GM21786 (cell line): ENCODE measurements around the gene SLC25A33.

Experiments
- ATAC-seq: cut with Tn5 transposase; IDR thresholded peaks from one replicate; pipeline ENCODE4 v1.9.1; 2021; ENCODE audit not compliant: unreplicated experiment

SLC25A33 gene

DNA sequence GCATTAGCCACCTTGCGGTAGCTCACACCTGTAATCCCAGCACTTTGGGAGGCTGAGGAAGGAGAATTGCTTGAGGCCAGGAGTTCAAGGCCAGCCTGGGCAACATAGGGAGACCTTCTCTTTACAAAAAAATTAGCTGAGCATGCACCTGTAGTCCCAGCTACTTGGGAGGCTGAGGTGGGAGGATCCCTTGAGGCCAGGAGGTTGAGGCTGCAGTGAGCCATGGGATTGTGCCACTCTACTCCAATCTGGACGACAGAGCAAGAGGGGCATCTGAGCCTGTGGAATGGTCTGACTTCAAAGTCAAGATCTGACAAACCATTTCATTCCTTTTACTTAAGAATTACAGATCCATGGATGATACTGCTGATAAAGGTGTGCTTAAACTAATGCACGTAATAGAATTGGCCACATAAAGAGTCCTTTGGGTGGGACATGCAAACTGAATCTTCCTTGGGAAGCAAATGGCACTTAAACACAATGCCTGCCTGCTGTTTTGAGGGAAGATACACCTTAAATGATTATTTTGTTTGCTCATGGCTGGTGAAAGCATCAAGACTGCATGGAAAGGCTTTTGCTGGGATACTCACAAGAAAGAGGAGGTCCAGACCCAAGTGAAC lies 47.0 kb downstream of the SLC25A33 start:
- no peak for ATAC-seq

DNA sequence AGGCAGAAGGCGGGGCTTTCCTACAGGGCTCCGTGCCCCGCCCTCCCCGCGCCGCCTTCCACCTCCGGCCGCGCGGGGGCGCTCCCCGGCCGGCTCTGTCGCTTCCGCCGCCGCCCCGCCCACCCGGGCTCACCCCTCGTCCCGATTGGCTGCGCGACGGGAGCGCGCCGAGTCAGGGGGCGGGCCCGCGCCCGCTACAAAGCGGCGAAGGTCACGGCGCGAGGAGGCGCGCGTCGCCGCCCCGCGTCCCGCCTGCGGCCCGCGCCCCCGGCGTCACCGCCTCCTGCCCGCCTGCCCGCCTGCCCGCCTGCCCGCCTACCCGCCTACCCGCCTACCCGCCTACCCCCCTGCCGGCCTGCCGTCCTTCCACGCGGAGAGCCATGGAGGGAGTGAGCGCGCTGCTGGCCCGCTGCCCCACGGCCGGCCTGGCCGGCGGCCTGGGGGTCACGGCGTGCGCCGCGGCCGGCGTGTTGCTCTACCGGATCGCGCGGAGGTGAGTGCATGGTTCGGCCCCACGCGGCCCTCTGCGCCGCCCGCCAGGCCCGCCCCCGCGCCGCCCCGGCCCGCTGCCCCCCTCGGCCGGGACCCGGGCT lies 49.4 kb downstream of the SLC25A33 start, which contains the start of gene TMEM201:
Gene TMEM201 (plus strand): TSS at position 361 of the 593 bp plus-strand sequence. CDS start 20 bp downstream, at position 381.
- peak; percentile 61 for ATAC-seq

DNA sequence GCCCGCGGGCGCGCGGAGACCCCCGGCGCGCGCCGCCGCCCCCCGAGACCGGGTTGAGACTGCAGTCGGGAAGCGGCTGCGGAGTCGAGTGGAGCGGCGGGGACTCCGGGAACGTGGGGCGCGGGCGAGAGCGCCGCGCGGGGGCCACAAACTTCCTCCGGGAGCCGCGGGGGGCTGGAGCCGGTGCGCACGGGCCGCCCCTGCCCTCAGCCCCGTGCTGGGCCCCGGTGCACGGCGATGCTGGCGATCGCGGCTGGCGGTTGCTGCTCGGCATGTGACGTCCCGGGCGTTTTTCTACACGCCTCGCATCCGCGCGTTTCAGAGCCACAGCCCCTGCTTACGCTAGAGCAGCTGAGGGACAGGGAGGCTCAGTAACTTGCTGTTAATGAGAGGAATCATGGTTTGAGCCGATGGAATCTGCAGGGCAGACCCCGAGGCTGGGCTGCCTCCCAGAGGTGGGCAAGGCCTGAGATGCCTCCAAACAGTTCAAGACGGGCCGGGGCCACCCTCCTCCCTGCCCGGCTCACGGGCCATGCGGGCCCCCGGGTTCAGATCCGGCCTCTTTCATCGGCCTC lies 50.0 kb downstream of the SLC25A33 start:
- no peak for ATAC-seq

DNA sequence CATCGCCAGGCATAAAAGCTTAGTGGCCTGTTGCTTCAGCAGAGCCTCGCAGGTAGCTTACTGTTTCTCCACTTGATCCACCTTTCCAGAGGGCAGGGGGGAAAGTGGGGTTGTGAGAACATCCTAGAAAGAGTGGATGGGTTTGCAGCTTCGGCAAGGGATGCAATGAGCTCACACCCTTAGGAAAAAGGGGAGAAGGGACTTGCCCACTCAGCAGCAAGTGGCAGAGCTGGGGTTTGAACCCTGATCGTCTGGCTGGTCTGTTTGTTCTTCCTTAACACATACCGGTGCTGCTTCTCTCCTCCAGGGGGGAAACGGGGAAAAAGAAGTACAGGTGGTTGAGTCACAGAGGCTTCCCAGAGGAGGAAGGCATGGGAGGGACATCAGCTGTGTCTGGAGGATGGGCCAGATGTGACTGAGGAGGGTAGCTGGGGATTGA lies 50.5 kb downstream of the SLC25A33 start:
- no peak for ATAC-seq

DNA sequence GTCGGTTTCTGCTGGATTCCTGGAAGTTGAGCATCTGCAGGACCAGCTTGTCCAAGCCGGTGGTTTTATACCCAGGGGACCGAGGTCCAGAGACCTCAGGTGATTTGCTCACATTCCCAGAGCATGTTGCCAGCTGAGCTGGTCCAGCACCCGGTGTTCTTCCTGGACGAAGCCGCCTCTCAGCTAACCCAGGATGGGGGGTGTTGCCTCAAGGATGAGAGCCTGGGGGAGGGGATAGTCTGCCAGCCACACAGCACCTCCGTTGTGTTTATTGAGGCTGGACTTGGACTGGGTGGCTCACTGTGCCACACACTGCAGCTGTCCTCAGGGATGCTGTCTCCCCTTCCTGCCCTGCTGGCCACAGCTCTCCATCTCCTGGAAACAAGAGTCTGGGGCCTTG lies 50.9 kb downstream of the SLC25A33 start:
- no peak for ATAC-seq

DNA sequence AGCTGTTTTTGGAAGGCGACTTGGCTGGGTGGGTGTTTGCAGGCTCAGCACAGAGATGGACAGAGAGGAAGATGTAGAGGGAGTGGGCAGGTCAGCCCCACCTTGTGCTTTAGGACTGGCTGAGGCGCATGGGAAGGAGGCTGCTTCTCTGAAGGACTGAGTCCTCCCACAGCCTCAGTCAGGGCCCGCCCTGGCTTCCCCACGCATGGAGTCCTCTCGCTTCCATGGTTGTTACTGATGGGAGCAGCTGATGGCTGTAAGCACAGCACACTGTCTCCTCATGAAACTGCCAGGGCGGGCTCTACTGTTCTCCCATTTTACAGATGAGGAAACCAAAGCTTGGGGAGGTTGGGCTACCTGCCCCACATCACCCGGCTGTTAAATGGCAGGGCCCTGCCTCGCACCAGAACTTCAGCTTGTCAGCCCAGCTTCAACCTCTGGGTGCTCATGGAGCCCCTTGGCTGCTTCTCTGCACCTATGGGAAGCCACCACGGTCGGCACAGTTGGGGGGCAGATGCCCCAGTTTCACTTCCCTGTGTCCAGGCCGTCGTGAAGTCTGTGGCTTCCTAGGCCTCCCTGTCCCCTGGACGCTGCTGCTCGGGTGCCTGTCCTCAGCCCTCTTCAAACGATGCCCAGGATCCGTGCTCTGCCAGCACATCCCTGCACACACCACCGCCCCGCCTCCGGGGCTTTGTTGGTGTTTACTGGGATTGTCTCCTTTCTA lies 51.8 kb downstream of the SLC25A33 start:
- ATAC-seq = no peak

DNA sequence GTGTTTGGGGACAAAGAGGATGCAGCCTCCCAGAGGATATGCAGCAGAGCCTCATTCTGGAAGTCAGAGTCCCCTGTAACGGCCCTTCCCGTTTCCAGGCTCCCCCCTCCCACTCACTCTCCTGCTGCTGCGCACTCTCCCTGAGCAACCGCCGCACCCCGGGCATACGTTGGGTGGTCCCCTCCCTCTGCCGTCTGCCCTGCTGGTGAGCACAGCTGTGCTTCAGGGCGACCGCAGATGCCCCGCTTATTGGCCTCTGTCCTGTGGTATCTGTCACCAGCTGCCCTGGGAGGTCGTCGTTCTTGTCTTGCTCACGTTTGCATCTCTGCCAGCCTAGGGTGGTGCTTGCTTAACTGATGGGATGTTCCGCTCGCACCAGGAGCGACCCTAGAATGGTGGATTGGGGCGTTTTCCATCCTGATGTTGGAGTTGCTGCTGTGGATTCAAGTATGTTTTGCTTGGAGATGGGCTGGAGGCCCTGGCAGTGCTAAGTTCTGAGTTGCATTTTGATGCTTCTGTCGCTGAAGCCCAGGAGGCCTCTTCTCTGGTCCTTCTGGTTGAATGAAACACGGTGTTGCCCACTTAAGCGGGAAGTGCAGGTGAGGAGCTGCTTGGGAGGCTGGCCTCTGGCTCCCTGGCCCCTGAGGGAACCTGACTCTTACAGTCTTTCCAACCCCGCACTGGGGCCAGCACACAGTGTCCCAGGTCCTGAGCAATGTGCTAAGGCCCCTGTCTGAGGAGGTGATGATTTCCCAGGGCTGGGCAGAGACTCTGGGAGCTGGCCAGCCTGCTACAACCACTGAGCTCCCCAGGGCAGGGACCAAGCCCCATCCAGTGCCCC lies 52.6 kb downstream of the SLC25A33 start:
- ATAC-seq = no peak

DNA sequence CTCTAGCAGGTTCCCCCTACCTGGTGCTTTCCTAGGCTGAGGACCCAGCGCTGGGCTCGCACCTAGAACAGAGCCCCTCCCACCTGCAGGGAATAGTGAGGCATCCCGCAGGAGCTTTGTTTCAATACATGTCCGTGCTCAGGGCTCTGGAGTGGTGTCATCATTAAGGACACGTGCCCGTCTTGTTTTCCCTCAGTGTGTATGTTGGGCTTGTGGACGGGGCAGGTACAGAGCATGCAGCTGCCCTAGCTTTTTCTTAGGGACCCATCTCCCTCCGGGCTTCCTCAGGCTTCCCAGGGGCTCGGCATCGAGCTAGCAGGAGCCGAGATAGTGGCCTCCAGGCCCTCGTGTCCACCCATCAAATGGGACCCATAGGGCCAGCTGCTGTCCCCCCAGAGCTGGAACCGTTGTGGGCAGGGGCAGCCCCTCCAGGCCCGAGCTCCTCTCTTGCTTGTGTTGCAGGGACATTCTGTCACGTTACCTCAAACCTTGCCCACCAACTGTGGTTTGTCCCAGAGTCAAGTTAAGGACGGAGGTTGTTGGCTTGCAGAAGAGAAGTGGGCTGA lies 53.3 kb downstream of the SLC25A33 start:
- ATAC-seq = no peak

DNA sequence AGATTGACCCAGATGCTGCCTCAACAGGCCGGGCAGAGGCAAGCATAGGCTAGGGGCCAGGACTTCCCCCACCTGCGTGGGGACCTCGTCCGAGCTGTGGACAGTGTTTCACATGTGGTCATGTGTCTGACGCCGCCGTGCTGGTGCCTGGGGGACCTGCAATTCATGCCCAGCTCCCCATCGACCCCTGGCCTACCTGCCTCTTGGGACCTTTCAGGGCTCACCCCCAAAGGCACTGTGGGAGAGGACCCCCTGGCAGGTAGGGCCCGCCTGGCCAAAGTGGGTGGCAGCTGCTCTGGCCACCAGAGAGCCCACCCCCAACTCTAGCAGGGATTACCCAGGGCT lies 53.9 kb downstream of the SLC25A33 start:
- ATAC-seq = no peak

DNA sequence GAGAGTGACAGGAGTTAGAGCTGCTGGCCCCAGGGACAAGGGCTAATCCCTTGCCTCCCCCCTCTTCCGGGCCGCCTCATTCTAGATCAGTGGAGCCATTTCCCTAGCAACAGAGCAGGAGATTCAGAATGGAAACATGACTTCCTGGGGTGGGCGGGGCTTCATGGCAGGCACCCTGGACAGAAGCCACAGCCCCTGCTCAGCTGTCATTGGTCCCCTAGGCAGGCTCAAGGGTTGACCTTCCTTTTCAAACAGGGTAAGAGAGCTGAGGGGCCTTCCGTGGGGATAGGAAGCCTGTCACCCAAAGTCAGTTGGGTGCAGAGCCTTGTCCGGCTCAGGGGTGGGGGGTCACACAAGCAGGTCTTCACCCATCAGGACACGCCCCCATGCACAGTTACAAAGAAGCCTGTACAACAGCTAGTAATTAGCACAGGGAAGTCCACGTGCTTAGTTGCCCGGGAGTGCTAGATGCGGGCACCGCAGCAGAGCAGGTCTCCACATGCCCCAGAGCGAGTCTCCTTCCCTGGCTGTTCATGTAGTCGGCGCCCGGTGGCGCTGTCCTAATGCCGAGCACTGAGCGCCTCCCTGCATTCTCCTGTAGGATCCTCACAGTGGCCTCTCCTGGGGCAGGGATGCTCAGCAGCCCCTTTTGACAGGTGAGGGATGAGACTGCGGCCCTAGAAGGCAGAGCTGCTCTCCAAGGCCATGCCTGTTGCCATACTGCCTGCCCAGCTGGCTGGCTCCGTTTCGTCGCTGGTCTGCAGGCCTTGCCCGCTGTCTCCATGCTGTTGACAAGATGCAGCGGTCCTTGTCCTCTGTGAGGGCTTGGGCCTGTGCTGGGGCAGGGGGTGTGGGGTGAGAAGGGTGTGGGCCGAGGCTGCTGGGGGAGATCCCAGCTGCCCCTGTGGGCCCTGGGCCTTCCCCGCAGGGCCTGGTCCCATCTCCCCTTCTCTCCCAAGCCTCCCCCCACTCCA lies 54.5 kb downstream of the SLC25A33 start:
- peak; percentile 36 for ATAC-seq

DNA sequence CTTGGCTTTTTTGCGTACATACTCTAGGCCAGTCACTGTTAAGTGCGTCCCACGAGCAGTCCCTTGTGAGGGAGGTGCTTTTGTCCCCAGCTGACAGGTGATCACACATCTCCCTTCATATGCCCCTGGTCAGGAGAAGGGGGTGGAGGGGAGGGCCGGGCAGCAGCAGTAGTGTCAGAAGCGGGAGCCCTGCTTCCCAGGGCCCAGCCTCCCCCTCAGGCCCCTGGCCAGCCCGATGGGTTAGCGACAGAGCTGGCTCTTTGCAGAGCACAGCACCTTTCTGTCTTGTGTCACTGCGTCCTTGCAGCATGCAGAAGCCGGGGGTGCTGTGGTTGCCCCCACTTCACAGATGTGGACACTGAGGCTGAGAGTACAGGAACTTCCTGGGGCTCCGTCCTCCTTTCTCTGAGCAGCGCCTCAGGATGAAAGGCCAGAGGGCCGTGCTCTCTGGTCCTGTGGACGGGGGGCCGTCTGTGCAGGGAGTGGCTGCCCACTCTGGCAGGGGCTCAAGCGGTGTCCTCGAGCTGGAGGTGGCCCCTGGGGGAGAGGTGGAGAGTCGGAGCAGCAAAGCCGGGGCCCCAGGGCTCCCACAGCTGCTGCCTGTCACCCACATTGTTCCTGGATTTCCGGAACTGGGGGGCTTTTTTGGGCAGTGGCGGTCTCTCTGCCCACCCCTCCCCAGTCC lies 55.3 kb downstream of the SLC25A33 start:
- no peak for ATAC-seq

DNA sequence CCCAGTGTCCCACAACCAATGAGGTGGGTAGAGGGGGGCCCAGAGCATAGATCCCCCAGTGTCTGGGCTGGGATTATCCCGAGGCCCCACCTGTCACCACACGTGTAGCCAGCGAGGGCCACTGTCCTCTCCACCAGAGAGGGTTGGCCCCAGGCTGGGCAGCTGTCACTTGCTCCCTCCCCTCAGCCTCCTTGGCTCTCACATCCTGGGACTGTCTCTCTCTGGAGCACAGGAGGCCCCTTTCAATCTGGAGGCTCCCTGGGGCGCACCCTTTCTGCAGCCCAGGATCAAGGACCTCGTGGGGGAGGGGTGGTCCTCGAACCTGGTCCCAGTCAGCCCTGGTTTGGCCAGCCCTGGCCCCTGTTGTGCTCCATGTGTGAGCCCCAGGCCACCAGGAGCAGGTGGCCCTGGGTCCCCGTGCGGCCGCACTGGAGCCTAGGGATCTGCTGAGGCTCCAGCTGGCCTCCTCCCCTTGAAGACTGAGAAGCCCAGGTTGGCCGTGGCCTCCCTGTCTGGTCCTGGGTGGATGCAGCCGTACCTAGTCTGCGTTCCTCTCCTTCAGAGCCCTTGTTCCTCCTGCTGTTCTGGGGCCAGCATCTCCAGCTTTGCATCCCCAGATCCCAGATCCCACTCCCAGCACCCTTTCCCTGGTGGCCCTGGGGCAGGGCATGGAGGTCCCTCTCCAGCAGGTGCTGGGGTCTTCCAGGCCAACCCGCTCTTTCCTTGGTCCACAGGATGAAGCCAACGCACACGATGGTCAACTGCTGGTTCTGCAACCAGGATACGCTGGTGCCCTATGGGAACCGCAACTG lies 56.1 kb downstream of the SLC25A33 start:
- ATAC-seq = no peak

DNA sequence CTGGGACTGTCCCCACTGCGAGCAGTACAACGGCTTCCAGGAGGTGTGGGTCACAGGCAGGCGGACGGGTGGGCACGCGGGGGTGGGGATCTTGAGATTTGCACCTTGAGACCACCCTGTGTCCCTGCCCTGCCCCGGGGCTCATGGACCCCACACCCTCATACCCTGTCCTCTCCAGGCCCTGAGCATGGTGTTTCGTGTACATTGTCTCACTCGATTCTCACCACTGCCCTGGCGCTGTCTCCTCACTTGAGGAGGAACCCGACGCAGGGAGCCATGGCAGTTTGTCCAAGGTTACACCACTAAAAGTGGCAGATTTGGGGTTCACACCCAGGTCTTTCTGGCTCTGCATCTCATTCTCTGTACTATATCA lies 56.7 kb downstream of the SLC25A33 start:
- no peak for ATAC-seq

DNA sequence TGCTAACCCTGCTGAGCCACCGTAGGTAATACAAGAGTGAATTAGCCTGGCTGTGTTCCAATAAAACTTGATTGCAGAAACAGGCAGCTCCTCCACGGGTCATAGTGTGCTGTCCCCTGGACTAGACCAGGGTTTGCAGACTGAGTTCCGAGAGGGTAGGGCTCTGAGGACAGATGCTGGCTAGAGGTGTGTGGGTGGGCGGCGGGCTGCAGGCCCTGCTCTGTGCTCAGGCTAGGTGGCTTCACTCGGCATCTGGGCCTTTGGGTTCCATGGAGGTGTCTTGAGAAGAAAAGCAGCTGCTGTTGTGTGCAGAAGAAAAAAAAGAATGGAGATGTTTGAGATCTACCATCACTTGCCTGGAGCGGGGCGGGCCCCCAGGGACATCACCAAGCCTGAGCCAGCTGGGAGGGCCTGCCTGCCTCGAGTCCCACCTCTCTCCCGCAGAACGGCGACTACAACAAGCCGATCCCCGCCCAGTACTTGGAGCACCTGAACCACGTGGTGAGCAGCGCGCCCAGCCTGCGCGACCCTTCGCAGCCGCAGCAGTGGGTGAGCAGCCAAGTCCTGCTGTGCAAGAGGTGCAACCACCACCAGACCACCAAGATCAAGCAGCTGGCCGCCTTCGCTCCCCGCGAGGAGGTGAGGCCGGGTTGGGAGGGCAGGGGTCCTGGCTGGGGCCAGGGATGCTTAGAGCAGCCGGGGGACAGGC lies 57.3 kb downstream of the SLC25A33 start:
- no peak for ATAC-seq

DNA sequence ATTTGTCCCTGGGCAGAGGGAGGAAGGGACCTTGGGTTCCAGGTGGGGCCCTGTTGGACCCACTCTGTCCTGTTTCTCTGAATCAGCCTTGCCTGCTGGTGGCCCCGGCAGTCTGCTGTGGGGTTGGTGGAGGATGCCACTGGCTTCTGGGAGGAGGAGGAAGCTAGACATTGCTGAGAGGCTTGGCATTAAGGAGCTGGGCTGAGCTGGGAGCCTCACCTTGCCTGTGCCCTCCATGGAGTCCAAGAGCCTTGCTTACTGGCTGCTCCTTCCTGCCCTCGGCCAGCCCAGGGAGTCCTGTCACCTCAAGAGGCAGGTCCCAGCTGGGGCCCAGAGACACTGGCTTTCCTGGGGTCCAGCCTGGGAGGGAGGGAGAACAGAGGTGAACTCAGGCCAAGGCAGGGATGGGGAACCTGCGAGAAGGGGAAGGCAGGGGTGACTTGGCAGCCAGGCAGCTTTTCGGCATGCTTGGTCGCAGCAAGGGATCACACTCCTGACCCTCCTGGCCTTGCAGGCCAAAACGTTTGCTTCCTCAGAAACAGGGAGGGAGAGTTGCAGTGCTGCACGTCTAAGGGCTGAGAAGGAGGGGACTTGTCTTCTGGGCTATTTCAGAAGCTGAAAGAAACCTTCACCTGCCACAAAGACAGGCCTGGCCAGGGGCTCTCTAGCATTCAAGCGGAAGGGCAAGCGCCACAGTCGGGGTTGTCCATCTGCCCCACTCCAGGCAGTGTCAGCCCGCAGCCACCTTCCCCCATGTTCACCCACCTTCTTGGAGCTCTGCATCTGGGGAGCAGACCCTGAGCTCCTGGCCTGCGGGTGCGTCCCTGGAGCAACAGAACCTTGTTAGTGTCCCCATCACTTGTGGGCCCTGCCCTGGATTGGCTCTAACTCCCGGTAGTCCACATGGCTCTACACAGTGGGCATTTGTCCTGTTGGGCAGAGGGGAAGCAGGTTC lies 58.4 kb downstream of the SLC25A33 start:
- no peak for ATAC-seq

DNA sequence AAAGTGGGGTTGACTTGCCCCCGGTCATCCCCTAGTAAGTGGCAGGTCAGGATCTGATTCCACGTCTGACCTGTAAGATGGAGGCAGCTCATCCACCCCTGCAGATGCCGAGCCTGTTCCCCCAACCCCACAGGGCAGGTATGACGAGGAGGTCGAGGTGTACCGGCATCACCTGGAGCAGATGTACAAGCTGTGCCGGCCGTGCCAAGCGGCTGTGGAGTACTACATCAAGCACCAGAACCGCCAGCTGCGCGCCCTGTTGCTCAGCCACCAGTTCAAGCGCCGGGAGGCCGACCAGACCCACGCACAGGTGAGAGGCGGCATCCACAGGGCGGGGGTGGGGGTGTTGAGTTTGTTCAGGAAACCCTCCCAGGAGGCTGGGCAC lies 59.0 kb downstream of the SLC25A33 start:
- ATAC-seq = no peak

DNA sequence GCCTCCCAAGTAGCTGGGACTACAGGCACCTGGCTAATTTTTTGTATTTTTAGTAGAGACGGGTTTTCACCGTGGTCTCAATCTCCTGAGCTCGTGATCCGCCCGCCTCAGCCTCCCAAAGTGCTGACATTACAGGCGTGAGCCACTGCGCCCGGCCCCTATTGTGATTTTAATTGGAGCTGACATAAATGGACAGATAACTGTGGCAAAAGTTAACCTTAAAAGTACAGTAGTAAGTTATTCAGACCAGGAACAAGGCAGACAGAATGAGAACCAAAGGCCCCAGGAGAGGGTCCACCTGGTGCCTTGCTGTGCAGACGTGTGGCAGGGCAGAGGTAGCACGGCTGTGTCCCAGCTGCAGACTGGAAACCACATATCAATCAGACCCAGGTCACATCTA lies 60.5 kb downstream of the SLC25A33 start:
- no peak for ATAC-seq
